GM23248 (cell line): ENCODE data around the gene SLC7A1.

Experiments
- EZH2 ChIP-seq: fragments of 200-600 bp; sonication (generic); IDR thresholded peaks from 2 replicates; pipeline ENCODE4 v1.6.1; 2018; ENCODE audit warnings: antibody characterized with exemption, mild to moderate bottlenecking; ENCODE audit not compliant: insufficient read depth, poor library complexity, severe bottlenecking
- EZH2phosphoT487 ChIP-seq: fragments of 200-600 bp; sonication (generic); IDR thresholded peaks from 2 replicates; pipeline ENCODE4 v1.6.1; 2018; ENCODE audit warnings: antibody characterized with exemption, moderate library complexity, mild to moderate bottlenecking, low read depth; ENCODE audit not compliant: insufficient read depth

- TF ChIP-seq EZH2 (no peak), EZH2phosphoT487 (no peak)
Observed at GRCh38 chr13:29597246-29597645, 1.8 kb upstream of the SLC7A1 start.
